OCI-LY7 (cell line): ENCODE results near the gene MBLAC1.

Experiments
- EZH2phosphoT487 ChIP-seq: fragments of 200-600 bp; sonication (generic); IDR thresholded peaks from 2 replicates; pipeline ENCODE4 v1.6.1; 2018; ENCODE audit warnings: low read depth, borderline replicate concordance, mild to moderate bottlenecking, mixed run types, antibody characterized with exemption, low read length, moderate library complexity, mixed read lengths
- TF ChIP-seq, protein P1 (sequence below): fragments of 200-600 bp; sonication (generic); conservative IDR thresholded peaks from 2 replicates; pipeline ENCODE4 v1.5.1; 2014; ENCODE audit warnings: mild to moderate bottlenecking, antibody characterized with exemption, low read length, moderate library complexity, mixed read lengths

- TF ChIP-seq, protein P1, sequence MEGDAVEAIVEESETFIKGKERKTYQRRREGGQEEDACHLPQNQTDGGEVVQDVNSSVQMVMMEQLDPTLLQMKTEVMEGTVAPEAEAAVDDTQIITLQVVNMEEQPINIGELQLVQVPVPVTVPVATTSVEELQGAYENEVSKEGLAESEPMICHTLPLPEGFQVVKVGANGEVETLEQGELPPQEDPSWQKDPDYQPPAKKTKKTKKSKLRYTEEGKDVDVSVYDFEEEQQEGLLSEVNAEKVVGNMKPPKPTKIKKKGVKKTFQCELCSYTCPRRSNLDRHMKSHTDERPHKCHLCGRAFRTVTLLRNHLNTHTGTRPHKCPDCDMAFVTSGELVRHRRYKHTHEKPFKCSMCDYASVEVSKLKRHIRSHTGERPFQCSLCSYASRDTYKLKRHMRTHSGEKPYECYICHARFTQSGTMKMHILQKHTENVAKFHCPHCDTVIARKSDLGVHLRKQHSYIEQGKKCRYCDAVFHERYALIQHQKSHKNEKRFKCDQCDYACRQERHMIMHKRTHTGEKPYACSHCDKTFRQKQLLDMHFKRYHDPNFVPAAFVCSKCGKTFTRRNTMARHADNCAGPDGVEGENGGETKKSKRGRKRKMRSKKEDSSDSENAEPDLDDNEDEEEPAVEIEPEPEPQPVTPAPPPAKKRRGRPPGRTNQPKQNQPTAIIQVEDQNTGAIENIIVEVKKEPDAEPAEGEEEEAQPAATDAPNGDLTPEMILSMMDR = no peak
- no peak for TF ChIP-seq EZH2phosphoT487
Observed at GRCh38 chr7:100137851-100138760, 11.3 kb downstream of the MBLAC1 start.
